ENCODE results near the gene REEP2.
"Not testable (repeated sequence)": the region's sequence is repeated elsewhere in the genome, so short reads cannot be mapped to it uniquely, and the experiment has no call there.

- TF ChIP-seq, protein P1, sequence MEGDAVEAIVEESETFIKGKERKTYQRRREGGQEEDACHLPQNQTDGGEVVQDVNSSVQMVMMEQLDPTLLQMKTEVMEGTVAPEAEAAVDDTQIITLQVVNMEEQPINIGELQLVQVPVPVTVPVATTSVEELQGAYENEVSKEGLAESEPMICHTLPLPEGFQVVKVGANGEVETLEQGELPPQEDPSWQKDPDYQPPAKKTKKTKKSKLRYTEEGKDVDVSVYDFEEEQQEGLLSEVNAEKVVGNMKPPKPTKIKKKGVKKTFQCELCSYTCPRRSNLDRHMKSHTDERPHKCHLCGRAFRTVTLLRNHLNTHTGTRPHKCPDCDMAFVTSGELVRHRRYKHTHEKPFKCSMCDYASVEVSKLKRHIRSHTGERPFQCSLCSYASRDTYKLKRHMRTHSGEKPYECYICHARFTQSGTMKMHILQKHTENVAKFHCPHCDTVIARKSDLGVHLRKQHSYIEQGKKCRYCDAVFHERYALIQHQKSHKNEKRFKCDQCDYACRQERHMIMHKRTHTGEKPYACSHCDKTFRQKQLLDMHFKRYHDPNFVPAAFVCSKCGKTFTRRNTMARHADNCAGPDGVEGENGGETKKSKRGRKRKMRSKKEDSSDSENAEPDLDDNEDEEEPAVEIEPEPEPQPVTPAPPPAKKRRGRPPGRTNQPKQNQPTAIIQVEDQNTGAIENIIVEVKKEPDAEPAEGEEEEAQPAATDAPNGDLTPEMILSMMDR (IDR thresholded peaks at IDR 0.05; ENCODE audit: low read depth, low read length, missing input control), result not testable (repeated sequence)
- TF ChIP-seq GABPA (IDR thresholded peaks at IDR 0.05 in 1 of 2, conservative IDR thresholded peaks at IDR 0.05 in 1 of 2); REST (IDR thresholded peaks at IDR 0.05); JUND (IDR thresholded peaks at IDR 0.05); SP1 (IDR thresholded peaks at IDR 0.05): not testable (repeated sequence)
Observed at GRCh38 chr5:138389911-138390310, 48.9 kb upstream of the REEP2 start.

All from liver (tissue), 3 donors.